VCaP (cell line): ENCODE data around the gene LRRC14B.

Source experiments
- H3K27ac ChIP-seq: fragments of 450-650 bp; 2 replicates; pipeline ENCODE4 v1.5.1; 2017
- CTCF ChIP-seq: fragments of 450-650 bp; conservative IDR thresholded peaks from 2 replicates; pipeline ENCODE4 v1.5.1; 2017; ENCODE audit warnings: mild to moderate bottlenecking, moderate library complexity

LRRC14B gene

GRCh38 chr5:156411-157072, 34.8 kb upstream of the LRRC14B start:
- no peak for TF ChIP-seq CTCF
- no peak overlapping the region for H3K27ac ChIP-seq

GRCh38 chr5:157126-157715, 34.1 kb upstream of the LRRC14B start:
- H3K27ac ChIP-seq, result no peak overlapping the region
- TF ChIP-seq CTCF, result no peak

- no peak for TF ChIP-seq CTCF
- H3K27ac ChIP-seq, result no peak overlapping the region
Observed at GRCh38 chr5:157801-158200, 33.5 kb upstream of the LRRC14B start.

GRCh38 chr5:158807-159447, 32.4 kb upstream of the LRRC14B start:
- no peak for TF ChIP-seq CTCF
- no peak overlapping the region for H3K27ac ChIP-seq

- H3K27ac ChIP-seq, result no peak overlapping the region
- no peak for TF ChIP-seq CTCF
Observed at GRCh38 chr5:159448-160172, 31.7 kb upstream of the LRRC14B start.

GRCh38 chr5:160173-160510, 31.2 kb upstream of the LRRC14B start:
- H3K27ac ChIP-seq, result no peak overlapping the region
- TF ChIP-seq CTCF, result no peak

- no peak overlapping the region for H3K27ac ChIP-seq
- no peak for TF ChIP-seq CTCF
Observed at GRCh38 chr5:160921-161802, 30.1 kb upstream of the LRRC14B start.
